HPDE6-E6E7 (cell line): ENCODE measurements around the gene MED22.
"Not testable (repeated sequence)": the region's sequence is repeated elsewhere in the genome, so short reads cannot be mapped to it uniquely, and the experiment has no call there.

Experiments
- DNase-seq: peaks from one replicate; pipeline ENCODE4 v3.0.0; 2011; ENCODE audit warnings: missing footprints; ENCODE audit errors: extremely low spot score

Gene MED22

GRCh38 chr9:133335924-133336811 lies 11.8 kb downstream of the MED22 start, which contains the start of gene SURF6:
Gene SURF6 (minus strand): TSS chr9:133336188. CDS start chr9:133336132, 56 bp downstream.
- DNase-seq: peak; percentile 84

GRCh38 chr9:133334888-133335287 lies 13.0 kb downstream of the MED22 start:
- DNase-seq: not testable (repeated sequence)

GRCh38 chr9:133334161-133334560 lies 13.8 kb downstream of the MED22 start:
- DNase-seq: no peak

- no peak for DNase-seq
Observed at GRCh38 chr9:133333566-133333965, 14.4 kb downstream of the MED22 start.

GRCh38 chr9:133333011-133333410 lies 14.9 kb downstream of the MED22 start:
- no peak for DNase-seq

GRCh38 chr9:133332381-133332730 lies 15.6 kb downstream of the MED22 start:
- DNase-seq: no peak

GRCh38 chr9:133331641-133332380 lies 16.1 kb downstream of the MED22 start:
- no peak for DNase-seq

- no peak for DNase-seq
Observed at GRCh38 chr9:133331221-133331620, 16.7 kb downstream of the MED22 start.

- not testable (repeated sequence) for DNase-seq
Observed at GRCh38 chr9:133329306-133330156, 18.4 kb downstream of the MED22 start.

- DNase-seq: no peak
Observed at GRCh38 chr9:133327834-133328484, 20.0 kb downstream of the MED22 start.

GRCh38 chr9:133327021-133327420 lies 20.9 kb downstream of the MED22 start:
- not testable (repeated sequence) for DNase-seq

- DNase-seq: no peak
Observed at GRCh38 chr9:133323991-133324703, 23.8 kb downstream of the MED22 start.

GRCh38 chr9:133323211-133323610 lies 24.7 kb downstream of the MED22 start:
- DNase-seq: no peak

- DNase-seq: no peak
Observed at GRCh38 chr9:133322701-133323100, 25.2 kb downstream of the MED22 start.

- no peak for DNase-seq
Observed at GRCh38 chr9:133321411-133321935, 26.5 kb downstream of the MED22 start.

- no peak for DNase-seq
Observed at GRCh38 chr9:133320421-133320881, 27.5 kb downstream of the MED22 start.

GRCh38 chr9:133317551-133317950 lies 30.4 kb downstream of the MED22 start:
- DNase-seq: not testable (repeated sequence)

- DNase-seq: no peak
Observed at GRCh38 chr9:133315997-133316396, 31.9 kb downstream of the MED22 start.

- no peak for DNase-seq
Observed at GRCh38 chr9:133309608-133310007, 38.3 kb downstream of the MED22 start.

GRCh38 chr9:133307301-133307700 lies 40.6 kb downstream of the MED22 start:
- no peak for DNase-seq
